Raji (cell line): ENCODE measurements around the gene CDH4.

Experiments
- POLR2A ChIP-seq: IDR thresholded peaks from 2 replicates; pipeline ENCODE4 v1.6.1; 2011; ENCODE audit warnings: low read depth, low read length, control low read depth; ENCODE audit not compliant: insufficient read depth

The CDH4 gene

DNA sequence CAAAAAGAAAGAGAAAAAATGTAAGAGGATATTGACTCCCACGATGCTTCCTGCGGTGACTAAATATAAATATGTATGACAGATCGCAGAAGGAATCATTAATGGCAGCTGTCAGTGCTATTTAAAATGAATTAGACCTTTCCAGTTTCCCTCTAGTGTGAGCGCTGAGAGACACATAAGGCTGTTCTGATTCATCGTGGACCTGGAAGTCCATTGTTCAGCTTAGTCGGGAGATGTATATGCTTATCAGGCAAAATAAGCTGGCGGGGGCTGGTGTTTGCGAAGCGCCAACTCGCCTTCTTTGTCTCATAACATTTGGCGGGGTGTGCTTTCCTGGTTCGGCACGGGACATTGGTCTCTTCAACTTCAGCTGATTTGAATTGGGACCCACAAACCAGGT, 95.4 kb downstream of the CDH4 start:
- TF ChIP-seq POLR2A, result no peak

GRCh38 chr20:61349447-61350165, 97.5 kb downstream of the CDH4 start:
- TF ChIP-seq POLR2A, result no peak

DNA sequence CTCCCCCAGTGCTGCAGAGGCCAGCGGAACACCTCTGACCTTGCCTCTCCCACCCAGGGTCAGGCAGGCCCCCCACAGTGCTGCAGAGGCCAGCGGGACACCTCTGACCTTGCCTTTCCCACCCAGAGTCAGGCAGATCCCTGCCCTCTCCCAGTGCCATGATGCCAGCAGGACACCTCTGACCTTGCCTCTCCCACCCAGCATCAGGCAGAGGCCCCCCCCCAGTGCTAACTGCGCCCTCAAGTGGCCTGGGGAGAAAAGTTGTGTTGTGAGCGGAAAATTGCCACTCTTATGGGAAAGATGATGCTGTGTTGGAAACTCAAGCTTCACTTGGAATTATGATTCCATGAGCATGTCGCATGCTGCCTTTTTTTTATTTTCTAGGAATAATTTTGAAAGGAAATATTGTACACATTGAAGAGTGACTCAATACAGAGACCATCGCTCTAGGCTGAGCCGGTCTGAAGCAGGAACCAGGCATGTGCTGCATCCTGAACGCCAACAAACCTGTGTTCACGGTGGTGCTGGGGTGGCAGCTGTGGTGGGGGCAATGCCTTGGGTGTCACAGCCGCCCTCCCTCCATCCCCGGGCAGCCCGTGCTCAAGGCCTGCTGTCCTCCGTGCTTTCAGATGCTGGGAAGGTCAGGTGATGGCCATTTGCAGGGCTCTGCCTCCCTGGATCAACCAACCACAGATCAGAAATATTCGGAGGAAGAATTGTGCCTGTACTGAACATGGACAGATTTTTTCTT, 98.6 kb downstream of the CDH4 start:
- no peak for TF ChIP-seq POLR2A

- TF ChIP-seq POLR2A, result no peak
These were observed 100.5 kb downstream of the CDH4 start for GRCh38 chr20:61352346-61353260.

- TF ChIP-seq POLR2A, result no peak
These were observed 101.4 kb downstream of the CDH4 start for GRCh38 chr20:61353261-61354000.

DNA sequence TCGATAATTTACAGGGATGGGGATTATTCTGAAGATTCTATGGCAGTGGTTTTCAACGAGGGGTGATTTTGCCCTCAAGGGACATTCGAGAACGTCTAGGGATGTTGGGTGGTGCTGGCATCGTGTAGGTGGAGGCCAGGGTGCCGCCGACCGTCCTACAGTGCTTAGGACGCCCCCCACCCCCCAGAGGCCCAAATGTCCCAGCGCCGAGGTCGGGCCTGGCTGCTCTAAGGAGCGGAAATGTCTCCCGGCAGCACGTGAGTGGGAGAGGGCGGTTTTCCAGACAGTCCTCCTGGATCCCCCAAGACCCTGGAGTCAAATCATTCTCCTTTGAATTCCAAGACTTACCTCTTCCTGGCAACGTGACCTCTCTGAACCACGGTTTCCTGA, 101.9 kb downstream of the CDH4 start:
- TF ChIP-seq POLR2A, result no peak

DNA sequence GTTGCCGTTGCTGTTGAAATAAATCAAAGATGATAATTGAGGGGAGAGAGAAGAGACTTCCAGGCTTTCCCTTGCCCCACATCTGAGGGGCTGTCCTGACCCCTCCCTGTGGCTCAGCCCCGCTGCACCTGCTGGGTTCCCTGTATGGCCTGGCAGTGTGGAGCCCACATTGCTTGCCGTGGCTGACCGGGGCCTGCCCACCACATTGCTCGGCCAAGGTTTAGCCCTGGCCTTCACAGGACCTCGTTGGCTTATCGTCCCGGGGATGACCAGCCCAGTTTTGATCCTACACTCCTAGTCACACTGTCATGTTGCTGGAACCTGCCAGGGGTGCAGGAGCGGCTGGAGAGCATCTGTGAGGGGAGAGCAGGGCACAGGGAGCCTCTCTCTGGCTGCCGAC, 102.4 kb downstream of the CDH4 start:
- no peak for TF ChIP-seq POLR2A

DNA sequence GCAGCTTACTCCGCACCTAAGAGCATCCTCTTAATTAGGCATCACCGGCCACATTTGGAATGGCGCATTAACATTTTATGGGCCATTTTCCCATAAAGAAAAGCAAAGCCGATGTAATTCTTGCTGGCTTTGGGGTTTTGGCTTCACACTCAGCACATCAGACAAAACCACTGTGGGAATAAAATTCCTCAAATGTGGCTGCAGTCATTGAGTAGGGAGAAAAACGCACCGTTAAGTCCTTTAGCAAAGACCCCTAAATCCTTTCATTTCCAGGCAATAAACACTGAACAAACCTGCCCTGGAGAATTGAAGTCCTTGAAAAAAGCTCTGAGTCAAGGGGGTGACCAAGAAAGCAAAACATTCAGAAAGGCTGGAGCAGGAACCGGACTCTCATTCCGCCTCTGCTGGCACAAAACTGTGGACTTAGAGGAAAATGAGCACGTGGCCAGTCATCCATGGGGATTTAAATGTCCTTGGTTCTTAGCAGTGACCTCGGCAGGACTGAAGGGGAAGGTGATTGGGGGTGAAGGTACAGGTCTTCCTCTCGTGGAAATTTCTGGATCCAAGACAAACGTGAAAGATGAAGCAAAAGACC, 102.9 kb downstream of the CDH4 start:
- TF ChIP-seq POLR2A, result no peak

DNA sequence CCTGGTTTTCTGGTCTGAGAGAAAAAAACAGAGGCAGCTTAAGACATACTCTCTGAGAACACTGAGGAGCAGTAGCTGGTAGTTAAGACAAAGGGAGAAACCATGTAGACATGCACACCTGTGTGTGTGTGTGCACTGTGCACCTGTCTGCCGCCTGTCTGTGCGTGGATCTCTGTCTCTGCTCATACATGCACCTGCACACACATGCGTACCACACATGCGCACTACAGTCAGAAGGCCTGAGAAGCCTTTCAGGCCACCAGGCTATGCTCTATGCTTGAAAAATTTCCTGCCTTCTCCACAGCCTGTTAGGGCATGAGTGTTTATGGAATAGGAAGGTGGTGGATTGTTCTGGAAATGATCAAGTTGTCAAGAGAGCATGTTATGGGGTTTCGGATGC, 103.5 kb downstream of the CDH4 start:
- no peak for TF ChIP-seq POLR2A

GRCh38 chr20:61356196-61356595, 104.1 kb downstream of the CDH4 start:
- no peak for TF ChIP-seq POLR2A

DNA sequence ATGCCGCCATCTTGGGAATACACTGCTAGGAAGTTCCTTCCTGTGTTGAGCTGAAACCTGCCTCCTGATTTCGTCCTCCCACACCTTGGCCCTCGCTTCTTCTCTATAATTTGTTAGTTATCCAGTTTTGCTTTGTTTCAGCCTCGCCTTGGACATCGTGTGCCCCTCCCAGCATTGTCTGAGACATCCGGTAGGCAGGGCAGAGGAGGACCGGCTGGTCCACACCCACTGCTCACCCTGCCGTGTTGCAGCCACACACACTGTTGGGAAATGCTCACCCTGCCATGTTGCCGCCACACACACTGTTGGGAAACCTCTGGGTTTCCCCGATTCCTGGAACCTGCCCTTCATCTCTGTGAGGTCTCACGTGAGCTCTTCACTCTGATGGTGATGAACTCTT, 105.1 kb downstream of the CDH4 start:
- no peak for TF ChIP-seq POLR2A

DNA sequence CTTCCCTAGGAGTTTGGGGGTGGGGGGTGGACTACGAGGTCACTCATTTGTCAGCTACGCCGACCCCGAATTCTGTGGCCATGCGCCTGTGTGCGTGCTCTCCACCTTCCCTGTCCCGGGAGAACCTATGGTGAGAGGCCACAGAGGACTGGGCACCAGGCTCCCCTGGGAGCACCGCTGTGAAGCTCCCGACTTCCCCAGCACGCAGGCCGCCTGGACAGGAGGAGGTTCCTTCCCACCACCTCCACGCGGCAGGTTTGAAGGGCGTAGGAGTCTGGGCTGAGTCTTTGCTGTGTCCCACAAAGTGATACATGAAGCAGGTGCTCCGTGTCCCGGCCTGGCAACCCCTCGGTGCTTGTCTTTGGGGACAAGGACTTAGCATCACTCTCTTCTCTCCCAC, 107.2 kb downstream of the CDH4 start:
- no peak for TF ChIP-seq POLR2A

GRCh38 chr20:61360296-61360695, 108.2 kb downstream of the CDH4 start:
- TF ChIP-seq POLR2A, result no peak

- no peak for TF ChIP-seq POLR2A
These were observed 108.9 kb downstream of the CDH4 start for GRCh38 chr20:61360940-61361339.
